ENCODE measurements around the gene KDM2A.

DNA sequence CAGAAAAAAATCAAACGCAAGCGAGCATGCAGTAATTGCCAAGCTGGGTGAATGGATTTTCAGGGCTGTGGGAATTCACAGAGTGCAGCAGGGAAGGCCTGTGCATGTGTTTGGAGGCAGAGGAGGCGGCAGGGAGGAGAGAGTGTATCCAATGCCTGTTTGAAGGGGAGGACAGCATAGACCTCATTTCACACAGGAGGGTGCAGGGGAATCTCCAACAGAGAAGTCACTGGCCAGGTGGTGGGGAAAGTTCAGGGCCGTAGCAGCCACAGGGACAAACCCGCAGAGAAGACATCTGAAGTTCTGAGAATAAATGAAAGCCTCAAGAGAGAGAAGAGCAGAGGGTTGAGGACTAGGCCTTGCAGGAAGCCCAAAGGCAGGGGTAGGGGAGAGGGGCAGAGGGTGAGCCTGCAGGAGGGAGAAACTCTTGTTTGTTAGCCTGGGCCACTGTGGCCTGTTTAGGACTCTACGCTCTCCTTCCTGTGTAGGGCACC, 19.2 kb upstream of the KDM2A start:
- TF ChIP-seq, protein P1, sequence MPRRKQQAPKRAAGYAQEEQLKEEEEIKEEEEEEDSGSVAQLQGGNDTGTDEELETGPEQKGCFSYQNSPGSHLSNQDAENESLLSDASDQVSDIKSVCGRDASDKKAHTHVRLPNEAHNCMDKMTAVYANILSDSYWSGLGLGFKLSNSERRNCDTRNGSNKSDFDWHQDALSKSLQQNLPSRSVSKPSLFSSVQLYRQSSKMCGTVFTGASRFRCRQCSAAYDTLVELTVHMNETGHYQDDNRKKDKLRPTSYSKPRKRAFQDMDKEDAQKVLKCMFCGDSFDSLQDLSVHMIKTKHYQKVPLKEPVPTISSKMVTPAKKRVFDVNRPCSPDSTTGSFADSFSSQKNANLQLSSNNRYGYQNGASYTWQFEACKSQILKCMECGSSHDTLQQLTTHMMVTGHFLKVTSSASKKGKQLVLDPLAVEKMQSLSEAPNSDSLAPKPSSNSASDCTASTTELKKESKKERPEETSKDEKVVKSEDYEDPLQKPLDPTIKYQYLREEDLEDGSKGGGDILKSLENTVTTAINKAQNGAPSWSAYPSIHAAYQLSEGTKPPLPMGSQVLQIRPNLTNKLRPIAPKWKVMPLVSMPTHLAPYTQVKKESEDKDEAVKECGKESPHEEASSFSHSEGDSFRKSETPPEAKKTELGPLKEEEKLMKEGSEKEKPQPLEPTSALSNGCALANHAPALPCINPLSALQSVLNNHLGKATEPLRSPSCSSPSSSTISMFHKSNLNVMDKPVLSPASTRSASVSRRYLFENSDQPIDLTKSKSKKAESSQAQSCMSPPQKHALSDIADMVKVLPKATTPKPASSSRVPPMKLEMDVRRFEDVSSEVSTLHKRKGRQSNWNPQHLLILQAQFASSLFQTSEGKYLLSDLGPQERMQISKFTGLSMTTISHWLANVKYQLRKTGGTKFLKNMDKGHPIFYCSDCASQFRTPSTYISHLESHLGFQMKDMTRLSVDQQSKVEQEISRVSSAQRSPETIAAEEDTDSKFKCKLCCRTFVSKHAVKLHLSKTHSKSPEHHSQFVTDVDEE (CRISPR knock-in tag; IDR thresholded peaks at IDR 0.05) = no peak
- TF ChIP-seq BACH2 (CRISPR knock-in tag; IDR thresholded peaks at IDR 0.05; ENCODE audit: borderline replicate concordance) (no peak), ZNF565 (CRISPR knock-in tag; conservative IDR thresholded peaks at IDR 0.05; ENCODE audit: low read depth) (no peak), ZNF70 (CRISPR knock-in tag; IDR thresholded peaks at IDR 0.05) (no peak), ZNF8 (CRISPR knock-in tag; IDR thresholded peaks at IDR 0.05) (no peak), ARNTL (CRISPR knock-in tag; IDR thresholded peaks at IDR 0.05; ENCODE audit: borderline replicate concordance, low read depth) (no peak), ESRRG (CRISPR knock-in tag; IDR thresholded peaks at IDR 0.05) (no peak), OSR1 (CRISPR knock-in tag; IDR thresholded peaks at IDR 0.05) (no peak), RARB (CRISPR knock-in tag; IDR thresholded peaks at IDR 0.05) (no peak), GLIS3 (CRISPR knock-in tag; IDR thresholded peaks at IDR 0.05) (no peak), CSDC2 (CRISPR knock-in tag; IDR thresholded peaks at IDR 0.05) (no peak), ZFP3 (CRISPR knock-in tag; IDR thresholded peaks at IDR 0.05) (no peak)
- TF ChIP-seq, protein P2, sequence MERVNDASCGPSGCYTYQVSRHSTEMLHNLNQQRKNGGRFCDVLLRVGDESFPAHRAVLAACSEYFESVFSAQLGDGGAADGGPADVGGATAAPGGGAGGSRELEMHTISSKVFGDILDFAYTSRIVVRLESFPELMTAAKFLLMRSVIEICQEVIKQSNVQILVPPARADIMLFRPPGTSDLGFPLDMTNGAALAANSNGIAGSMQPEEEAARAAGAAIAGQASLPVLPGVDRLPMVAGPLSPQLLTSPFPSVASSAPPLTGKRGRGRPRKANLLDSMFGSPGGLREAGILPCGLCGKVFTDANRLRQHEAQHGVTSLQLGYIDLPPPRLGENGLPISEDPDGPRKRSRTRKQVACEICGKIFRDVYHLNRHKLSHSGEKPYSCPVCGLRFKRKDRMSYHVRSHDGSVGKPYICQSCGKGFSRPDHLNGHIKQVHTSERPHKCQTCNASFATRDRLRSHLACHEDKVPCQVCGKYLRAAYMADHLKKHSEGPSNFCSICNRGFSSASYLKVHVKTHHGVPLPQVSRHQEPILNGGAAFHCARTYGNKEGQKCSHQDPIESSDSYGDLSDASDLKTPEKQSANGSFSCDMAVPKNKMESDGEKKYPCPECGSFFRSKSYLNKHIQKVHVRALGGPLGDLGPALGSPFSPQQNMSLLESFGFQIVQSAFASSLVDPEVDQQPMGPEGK (CRISPR knock-in tag; IDR thresholded peaks at IDR 0.05; ENCODE audit: borderline replicate concordance) = no peak
- TF ChIP-seq, protein P3, sequence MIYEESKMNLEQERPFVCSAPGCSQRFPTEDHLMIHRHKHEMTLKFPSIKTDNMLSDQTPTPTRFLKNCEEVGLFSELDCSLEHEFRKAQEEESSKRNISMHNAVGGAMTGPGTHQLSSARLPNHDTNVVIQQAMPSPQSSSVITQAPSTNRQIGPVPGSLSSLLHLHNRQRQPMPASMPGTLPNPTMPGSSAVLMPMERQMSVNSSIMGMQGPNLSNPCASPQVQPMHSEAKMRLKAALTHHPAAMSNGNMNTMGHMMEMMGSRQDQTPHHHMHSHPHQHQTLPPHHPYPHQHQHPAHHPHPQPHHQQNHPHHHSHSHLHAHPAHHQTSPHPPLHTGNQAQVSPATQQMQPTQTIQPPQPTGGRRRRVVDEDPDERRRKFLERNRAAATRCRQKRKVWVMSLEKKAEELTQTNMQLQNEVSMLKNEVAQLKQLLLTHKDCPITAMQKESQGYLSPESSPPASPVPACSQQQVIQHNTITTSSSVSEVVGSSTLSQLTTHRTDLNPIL (CRISPR knock-in tag; IDR thresholded peaks at IDR 0.05; ENCODE audit: low read depth) = no peak

All from SK-N-SH treated with all-trans-retinoic acid at 6 μM for 48 hours (cell line).